ENCODE measurements around the gene LENEP.

The LENEP gene

GRCh38 chr1:155000726-155001424 lies 7.5 kb downstream of the LENEP start:
- TF ChIP-seq, protein P1, sequence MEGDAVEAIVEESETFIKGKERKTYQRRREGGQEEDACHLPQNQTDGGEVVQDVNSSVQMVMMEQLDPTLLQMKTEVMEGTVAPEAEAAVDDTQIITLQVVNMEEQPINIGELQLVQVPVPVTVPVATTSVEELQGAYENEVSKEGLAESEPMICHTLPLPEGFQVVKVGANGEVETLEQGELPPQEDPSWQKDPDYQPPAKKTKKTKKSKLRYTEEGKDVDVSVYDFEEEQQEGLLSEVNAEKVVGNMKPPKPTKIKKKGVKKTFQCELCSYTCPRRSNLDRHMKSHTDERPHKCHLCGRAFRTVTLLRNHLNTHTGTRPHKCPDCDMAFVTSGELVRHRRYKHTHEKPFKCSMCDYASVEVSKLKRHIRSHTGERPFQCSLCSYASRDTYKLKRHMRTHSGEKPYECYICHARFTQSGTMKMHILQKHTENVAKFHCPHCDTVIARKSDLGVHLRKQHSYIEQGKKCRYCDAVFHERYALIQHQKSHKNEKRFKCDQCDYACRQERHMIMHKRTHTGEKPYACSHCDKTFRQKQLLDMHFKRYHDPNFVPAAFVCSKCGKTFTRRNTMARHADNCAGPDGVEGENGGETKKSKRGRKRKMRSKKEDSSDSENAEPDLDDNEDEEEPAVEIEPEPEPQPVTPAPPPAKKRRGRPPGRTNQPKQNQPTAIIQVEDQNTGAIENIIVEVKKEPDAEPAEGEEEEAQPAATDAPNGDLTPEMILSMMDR (IDR thresholded peaks at IDR 0.05) = peak; percentile 38
- no peaks in the 10 kb centered on the region for H3K36me3 ChIP-seq
- peak overlapping the region; percentile 85 to 100 for H3K4me3 ChIP-seq (ENCODE audit: low read depth in 1 of 2, low read length in 1 of 2)
- H3K27ac ChIP-seq = peak overlapping the region; percentile 97
- no peaks in the 10 kb centered on the region for H3K9me3 ChIP-seq
- peaks cover 59 to 68% of the 10 kb centered on the region in 2 experiments for H3K4me1 ChIP-seq (ENCODE audit: control insufficient read depth in 1 of 2, insufficient read depth in 1 of 2, low read depth in 1 of 2, low read length in 1 of 2)
- no peaks in the 10 kb centered on the region for H3K27me3 ChIP-seq

DNA sequence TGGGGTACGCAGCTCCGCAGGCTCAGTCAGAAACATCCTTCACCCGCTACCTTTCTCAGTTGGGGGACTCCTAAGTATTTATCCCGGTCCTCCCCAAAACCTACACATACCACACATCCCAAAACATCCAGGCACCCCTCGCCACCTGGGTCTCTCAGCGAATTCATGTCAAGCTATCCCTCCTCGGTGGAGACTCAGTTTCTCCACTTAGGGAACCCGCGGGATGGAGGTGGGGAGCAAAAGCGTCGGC lies 8.0 kb downstream of the LENEP start:
- TF ChIP-seq, protein P1 (IDR thresholded peaks at IDR 0.05) = no peak
- peaks cover 64 to 73% of the 10 kb centered on the region in 2 experiments for H3K4me1 ChIP-seq (ENCODE audit: control insufficient read depth in 1 of 2, insufficient read depth in 1 of 2, low read depth in 1 of 2, low read length in 1 of 2)

GRCh38 chr1:155001675-155002463 lies 8.5 kb downstream of the LENEP start:
- no peaks in the 10 kb centered on the region for H3K36me3 ChIP-seq
- H3K4me1 ChIP-seq (ENCODE audit: control insufficient read depth in 1 of 2, insufficient read depth in 1 of 2, low read depth in 1 of 2, low read length in 1 of 2) = peaks cover 69 to 77% of the 10 kb centered on the region in 2 experiments
- peak overlapping the region; percentile 97 for H3K27ac ChIP-seq
- peak overlapping the region; percentile 85 to 100 for H3K4me3 ChIP-seq (ENCODE audit: low read depth in 1 of 2, low read length in 1 of 2)
- TF ChIP-seq, protein P1 (IDR thresholded peaks at IDR 0.05) = peak; percentile 62
- H3K9me3 ChIP-seq = no peaks in the 10 kb centered on the region
- no peaks in the 10 kb centered on the region for H3K27me3 ChIP-seq

More for the DNA sequence above, 8.0 kb downstream of the LENEP start:
- Histone ChIP-seq H3K27me3 (no peaks in the 10 kb centered on the region), H3K4me3 (ENCODE audit: low read depth in 1 of 2, low read length in 1 of 2) (peak overlapping the region; percentile 85 to 100), H3K27ac (peak overlapping the region; percentile 97), H3K36me3 (no peaks in the 10 kb centered on the region), H3K9me3 (no peaks in the 10 kb centered on the region)

DNA sequence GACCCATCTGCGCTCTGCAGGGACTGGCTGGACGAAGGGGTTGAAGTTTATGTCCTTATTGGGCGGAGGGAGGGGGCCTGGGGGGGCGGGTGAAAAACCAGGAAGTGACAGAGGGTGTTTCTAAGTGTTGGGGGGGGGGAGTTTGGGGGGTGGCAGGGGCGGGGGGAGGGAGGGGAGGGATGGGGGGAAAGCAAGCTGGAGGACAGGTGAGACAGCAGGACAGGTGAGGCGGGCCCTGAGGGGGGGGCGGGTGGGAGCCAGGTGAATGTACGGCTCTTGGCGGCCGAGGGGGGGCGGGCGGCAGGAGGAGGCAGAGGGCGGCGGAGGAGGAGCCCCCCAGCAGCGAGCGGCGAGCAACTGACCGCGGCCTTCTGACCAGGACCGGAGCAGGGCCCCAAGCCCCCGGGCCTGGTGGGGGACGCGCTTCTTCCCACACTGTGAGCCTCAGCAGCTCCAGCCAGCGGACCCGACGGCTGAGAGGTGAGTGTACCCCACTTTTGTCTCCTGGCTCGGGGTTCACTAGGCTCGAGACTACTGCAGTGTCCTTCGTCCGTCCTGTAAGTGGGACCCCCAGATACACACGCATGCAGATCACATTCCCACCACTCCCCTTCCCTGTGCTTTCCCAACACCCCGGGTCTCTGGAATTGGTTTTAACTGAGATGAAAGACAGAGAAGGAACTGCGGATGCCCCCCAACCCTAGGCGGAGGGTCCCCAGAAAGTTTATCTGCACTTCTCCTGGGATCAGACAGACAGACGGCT lies 9.3 kb downstream of the LENEP start, which contains the start of gene ZBTB7B:
Gene ZBTB7B (plus strand): TSS at position 339 of the 763 bp plus-strand sequence. CDS start 11,859 bp downstream, outside the sequence.
- H3K4me3 ChIP-seq (ENCODE audit: low read depth in 1 of 2, low read length in 1 of 2) = peak within 1 kb of the TSS; percentile 85 to 100
- TF ChIP-seq, protein P1 (IDR thresholded peaks at IDR 0.05) = no peak
- no peaks in the 10 kb centered on the region for H3K36me3 ChIP-seq
- no peaks in the 10 kb centered on the region for H3K27me3 ChIP-seq
- no peaks in the 10 kb centered on the region for H3K9me3 ChIP-seq
- H3K4me1 ChIP-seq (ENCODE audit: control insufficient read depth in 1 of 2, insufficient read depth in 1 of 2, low read depth in 1 of 2, low read length in 1 of 2) = peaks cover 69 to 77% of the 10 kb centered on the region in 2 experiments
- peak within 1 kb of the TSS; percentile 97 for H3K27ac ChIP-seq

DNA sequence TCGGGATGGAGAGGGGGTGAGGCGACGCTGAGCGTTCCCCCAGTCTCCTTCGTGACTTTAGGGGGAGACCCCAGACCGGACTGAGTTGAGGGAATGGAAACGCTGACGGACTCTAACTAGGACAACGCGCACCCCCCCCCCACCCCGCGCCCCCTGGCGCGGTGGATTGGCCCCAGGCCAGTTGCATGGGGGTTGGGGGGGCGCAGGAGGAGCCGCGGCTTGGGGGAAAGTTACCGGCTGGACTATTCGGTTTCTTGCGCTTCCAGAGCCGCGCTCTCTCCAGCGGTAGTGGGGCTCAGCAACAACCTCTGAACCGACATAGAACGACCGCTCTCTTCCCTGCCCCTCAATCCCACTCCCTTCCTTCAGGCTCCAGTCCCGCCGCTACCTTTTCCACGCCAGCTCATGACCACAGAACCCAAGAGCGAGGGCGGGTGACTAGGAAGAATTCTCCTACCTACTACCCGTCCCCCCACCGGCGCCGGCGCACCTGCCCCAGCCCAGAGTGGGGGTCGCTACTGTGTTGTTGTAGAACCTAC lies 9.9 kb downstream of the LENEP start:
- H3K27me3 ChIP-seq = no peaks in the 10 kb centered on the region
- H3K36me3 ChIP-seq = no peaks in the 10 kb centered on the region
- TF ChIP-seq, protein P1 (IDR thresholded peaks at IDR 0.05) = no peak
- peaks cover 69 to 77% of the 10 kb centered on the region in 2 experiments for H3K4me1 ChIP-seq (ENCODE audit: control insufficient read depth in 1 of 2, insufficient read depth in 1 of 2, low read depth in 1 of 2, low read length in 1 of 2)
- no peaks in the 10 kb centered on the region for H3K9me3 ChIP-seq
- peak overlapping the region; percentile 97 for H3K27ac ChIP-seq
- peak overlapping the region; percentile 85 to 100 for H3K4me3 ChIP-seq (ENCODE audit: low read depth in 1 of 2, low read length in 1 of 2)
